Upper lobe of left lung (tissue), 4 donors: ENCODE measurements around the gene RCCD1.

Experiments
- EP300 ChIP-seq, 4 donors: sonication (generic); formaldehyde crosslinking; IDR thresholded peaks; one replicate each; pipeline ENCODE4 v1.5.1; 2017; ENCODE audit warnings: antibody characterized with exemption in 4 of 4, control low read depth in 2 of 4
- POLR2A ChIP-seq, 4 donors: fragments of 450-650 bp; IDR thresholded peaks; one replicate each; pipeline ENCODE4 v1.5.1; 2016 to 2017; ENCODE audit warnings: antibody characterized with exemption in 4 of 4, mild to moderate bottlenecking in 2 of 4
- POLR2AphosphoS5 ChIP-seq, 2 donors: sonication (generic); formaldehyde crosslinking; IDR thresholded peaks; one replicate each; pipeline ENCODE4 v1.5.1; 2017; ENCODE audit warnings: antibody characterized with exemption in 2 of 2
- TF ChIP-seq, protein P1 (sequence below), 6 experiments: fragments of 450-650 bp in 4 of 6; fragments of 200-600 bp in 2 of 6; sonication (generic) in 2 of 6; IDR thresholded peaks; one replicate each; pipeline ENCODE4 v1.5.1; 2016 to 2019; ENCODE audit warnings: antibody characterized with exemption in 6 of 6

DNA sequence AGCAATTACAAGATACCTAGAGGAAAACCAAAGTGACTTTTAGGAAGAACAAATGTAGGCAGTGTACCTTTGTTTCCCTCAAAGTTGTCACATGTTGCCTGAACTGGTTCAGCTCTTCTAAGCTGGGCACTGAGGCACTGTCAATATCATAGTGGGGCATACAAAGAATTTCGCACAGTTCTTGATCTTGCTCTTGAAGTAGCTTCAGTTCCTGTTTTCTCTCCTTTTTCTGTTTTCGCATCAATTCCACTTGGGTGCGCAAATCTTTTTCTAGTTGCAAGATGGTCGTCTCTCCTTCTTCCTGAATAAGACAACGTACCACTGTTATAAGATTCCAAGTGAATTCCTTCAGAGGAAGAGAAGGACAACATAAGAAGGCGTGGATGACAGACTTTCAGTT lies 27.0 kb downstream of the RCCD1 start:
- TF ChIP-seq, protein P1, sequence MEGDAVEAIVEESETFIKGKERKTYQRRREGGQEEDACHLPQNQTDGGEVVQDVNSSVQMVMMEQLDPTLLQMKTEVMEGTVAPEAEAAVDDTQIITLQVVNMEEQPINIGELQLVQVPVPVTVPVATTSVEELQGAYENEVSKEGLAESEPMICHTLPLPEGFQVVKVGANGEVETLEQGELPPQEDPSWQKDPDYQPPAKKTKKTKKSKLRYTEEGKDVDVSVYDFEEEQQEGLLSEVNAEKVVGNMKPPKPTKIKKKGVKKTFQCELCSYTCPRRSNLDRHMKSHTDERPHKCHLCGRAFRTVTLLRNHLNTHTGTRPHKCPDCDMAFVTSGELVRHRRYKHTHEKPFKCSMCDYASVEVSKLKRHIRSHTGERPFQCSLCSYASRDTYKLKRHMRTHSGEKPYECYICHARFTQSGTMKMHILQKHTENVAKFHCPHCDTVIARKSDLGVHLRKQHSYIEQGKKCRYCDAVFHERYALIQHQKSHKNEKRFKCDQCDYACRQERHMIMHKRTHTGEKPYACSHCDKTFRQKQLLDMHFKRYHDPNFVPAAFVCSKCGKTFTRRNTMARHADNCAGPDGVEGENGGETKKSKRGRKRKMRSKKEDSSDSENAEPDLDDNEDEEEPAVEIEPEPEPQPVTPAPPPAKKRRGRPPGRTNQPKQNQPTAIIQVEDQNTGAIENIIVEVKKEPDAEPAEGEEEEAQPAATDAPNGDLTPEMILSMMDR (IDR thresholded peaks at IDR 0.05) = no peak
- TF ChIP-seq POLR2A (IDR thresholded peaks at IDR 0.05) = no peak
- TF ChIP-seq POLR2AphosphoS5 (IDR thresholded peaks at IDR 0.05) = no peak
- TF ChIP-seq EP300 (IDR thresholded peaks at IDR 0.05) = no peak
